ENCODE data around the gene SLC2A1. TPM values are rescaled to one million over a fixed set of nuclear protein-coding genes. Genes with fewer than 3 reads are reported as not detected.

Gene SLC2A1
- total RNA-seq, 1 experiment from 2014 or later: 245 TPM

DNA sequence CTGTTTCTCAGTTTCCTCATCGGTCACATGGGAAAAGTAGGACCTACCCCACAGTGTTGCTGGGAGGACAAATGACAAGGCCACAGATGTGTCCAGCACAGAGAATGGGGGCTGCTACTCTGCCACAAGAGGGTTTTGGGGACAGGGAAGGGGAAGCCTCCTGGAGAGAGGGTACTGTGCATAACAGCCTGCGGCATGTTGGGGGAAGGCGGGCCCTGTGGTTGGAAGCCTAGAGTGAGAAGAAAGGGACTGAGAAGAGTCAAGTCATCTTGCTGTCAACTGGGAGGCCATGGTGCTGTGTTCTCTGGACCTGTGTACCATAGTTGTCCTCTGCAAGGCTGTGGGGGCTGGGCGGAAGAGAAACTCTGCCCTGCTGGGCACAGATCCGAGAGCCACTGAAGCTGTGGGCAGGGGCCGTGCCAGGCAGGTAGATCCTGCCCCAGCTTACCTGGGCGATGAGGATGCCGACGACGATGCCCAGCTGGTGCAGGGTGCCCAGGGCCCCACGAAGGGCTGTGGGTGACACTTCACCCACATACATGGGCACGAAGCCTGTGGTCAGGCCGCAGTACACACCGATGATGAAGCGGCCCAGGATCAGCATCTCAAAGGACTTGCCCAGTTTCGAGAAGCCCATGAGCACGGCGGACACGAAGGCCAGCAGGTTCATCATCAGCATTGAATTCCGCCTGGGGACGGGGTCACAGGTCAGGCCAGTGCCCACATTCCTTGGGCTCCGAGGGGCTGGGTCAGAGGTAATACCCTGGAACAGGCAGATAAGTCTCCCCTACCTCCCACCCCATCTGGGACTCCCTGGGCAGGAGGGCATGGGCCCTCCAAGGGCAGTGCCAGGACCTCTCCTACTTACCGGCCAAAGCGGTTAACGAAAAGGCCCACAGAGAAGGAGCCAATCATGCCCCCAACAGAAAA lies 28.2 kb downstream of the SLC2A1 start:
- H3K9me3 ChIP-seq (ENCODE audit: low read length): no peaks in the 10 kb centered on the region
- H2AFZ ChIP-seq (ENCODE audit: low read length): no peak overlapping the region
- no peak overlapping the region for H3K4me2 ChIP-seq (ENCODE audit: low read length)
- H4K20me1 ChIP-seq (ENCODE audit: low read length): no peaks in the 10 kb centered on the region
- H3K4me3 ChIP-seq (ENCODE audit: low read length): no peak overlapping the region
- no peaks in the 10 kb centered on the region for H3K9me2 ChIP-seq (replicated peaks; ENCODE audit: low read length)
- peaks cover 8% of the 10 kb centered on the region for H3F3A ChIP-seq (ENCODE audit: low read length, unreplicated experiment)
- no peak overlapping the region for H3K9ac ChIP-seq (ENCODE audit: low read length)
- POLR2A ChIA-PET (ENCODE audit: unreplicated experiment): no interaction called here
- H3K27me3 ChIP-seq (ENCODE audit: low read length): no peaks in the 10 kb centered on the region
- H3K79me2 ChIP-seq (ENCODE audit: low read length): peaks cover 48% of the 10 kb centered on the region
- CTCF ChIA-PET: no interaction called here
- TF ChIP-seq EZH2phosphoT487 (IDR thresholded peaks at IDR 0.05; ENCODE audit: borderline replicate concordance, low read length): no peak
- TF ChIP-seq, protein P1, sequence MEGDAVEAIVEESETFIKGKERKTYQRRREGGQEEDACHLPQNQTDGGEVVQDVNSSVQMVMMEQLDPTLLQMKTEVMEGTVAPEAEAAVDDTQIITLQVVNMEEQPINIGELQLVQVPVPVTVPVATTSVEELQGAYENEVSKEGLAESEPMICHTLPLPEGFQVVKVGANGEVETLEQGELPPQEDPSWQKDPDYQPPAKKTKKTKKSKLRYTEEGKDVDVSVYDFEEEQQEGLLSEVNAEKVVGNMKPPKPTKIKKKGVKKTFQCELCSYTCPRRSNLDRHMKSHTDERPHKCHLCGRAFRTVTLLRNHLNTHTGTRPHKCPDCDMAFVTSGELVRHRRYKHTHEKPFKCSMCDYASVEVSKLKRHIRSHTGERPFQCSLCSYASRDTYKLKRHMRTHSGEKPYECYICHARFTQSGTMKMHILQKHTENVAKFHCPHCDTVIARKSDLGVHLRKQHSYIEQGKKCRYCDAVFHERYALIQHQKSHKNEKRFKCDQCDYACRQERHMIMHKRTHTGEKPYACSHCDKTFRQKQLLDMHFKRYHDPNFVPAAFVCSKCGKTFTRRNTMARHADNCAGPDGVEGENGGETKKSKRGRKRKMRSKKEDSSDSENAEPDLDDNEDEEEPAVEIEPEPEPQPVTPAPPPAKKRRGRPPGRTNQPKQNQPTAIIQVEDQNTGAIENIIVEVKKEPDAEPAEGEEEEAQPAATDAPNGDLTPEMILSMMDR (conservative IDR thresholded peaks at IDR 0.05; ENCODE audit: low read depth, low read length): no peak
- no peak for TF ChIP-seq EZH2 (IDR thresholded peaks at IDR 0.05; ENCODE audit: low read length, unreplicated experiment)
- intact Hi-C loops (cut with micrococcal nuclease): no loop called here
- BruUV-seq (replicated peaks): no TSS peak
- ATAC-seq (no peak), DNase-seq (no peak)
- H3K36me3 ChIP-seq (ENCODE audit: low read depth, low read length): peaks cover 89% of the 10 kb centered on the region
- peaks cover 45% of the 10 kb centered on the region for H3K4me1 ChIP-seq (ENCODE audit: insufficient read depth, low read length)
- no peak overlapping the region for H3K27ac ChIP-seq (ENCODE audit: low read length)

DNA sequence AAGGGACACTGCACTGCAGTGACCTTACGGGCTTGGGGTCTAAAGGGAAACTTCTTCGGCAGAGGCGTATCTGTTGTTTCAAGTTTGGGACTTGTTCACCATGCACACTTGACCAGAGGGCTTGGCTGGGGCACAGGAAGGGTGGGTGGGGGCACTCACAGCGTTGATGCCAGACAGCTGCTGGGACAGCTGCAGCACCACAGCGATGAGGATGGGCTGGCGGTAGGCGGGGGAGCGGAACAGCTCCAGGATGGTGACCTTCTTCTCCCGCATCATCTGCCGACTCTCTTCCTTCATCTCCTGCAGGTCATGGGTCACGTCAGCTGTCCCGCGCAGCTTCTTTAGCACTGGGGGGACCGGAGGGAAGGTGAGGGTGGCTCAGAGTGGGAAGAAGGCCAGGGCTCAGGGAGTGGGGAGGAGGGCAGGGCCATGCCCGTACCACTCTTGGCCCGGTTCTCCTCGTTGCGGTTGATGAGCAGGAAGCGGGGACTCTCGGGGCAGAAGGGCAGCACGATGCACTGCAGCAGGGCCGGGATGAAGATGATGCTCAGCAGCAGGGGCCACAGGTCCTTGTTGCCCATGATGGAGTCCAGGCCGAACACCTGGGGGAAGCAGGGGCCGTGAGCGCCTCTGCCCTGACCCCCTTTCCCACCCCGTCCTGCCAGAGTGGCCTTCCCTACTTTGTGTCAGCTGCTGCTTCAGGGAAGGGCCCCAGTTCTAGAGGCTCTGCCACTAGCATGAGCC lies 29.1 kb downstream of the SLC2A1 start:
- Histone ChIP-seq H3K4me3 (ENCODE audit: low read length) (no peak overlapping the region), H2AFZ (ENCODE audit: low read length) (no peak overlapping the region)

More for the DNA sequence above, 29.1 kb downstream of the SLC2A1 start:
- no peaks in the 10 kb centered on the region for H3K9me2 ChIP-seq (replicated peaks; ENCODE audit: low read length)
- H3K9ac ChIP-seq (ENCODE audit: low read length): no peak overlapping the region
- no peak overlapping the region for H3K4me2 ChIP-seq (ENCODE audit: low read length)
- ChIA-PET CTCF (no interaction called here), POLR2A (ENCODE audit: unreplicated experiment) (no interaction called here)
- H3K36me3 ChIP-seq (ENCODE audit: low read depth, low read length): peaks cover 84% of the 10 kb centered on the region
- intact Hi-C loops (cut with micrococcal nuclease): no loop called here
- no peak for ATAC-seq
- peaks cover 40% of the 10 kb centered on the region for H3K79me2 ChIP-seq (ENCODE audit: low read length)
- H3K27ac ChIP-seq (ENCODE audit: low read length): no peak overlapping the region
- TF ChIP-seq EZH2phosphoT487 (IDR thresholded peaks at IDR 0.05; ENCODE audit: borderline replicate concordance, low read length) (no peak), EZH2 (IDR thresholded peaks at IDR 0.05; ENCODE audit: low read length, unreplicated experiment) (no peak)
- TF ChIP-seq, protein P1 (conservative IDR thresholded peaks at IDR 0.05; ENCODE audit: low read depth, low read length): no peak
- peaks cover 14% of the 10 kb centered on the region for H3F3A ChIP-seq (ENCODE audit: low read length, unreplicated experiment)
- no TSS peak for BruUV-seq (replicated peaks)
- H3K27me3 ChIP-seq (ENCODE audit: low read length): no peaks in the 10 kb centered on the region
- no peak for DNase-seq
- no peaks in the 10 kb centered on the region for H4K20me1 ChIP-seq (ENCODE audit: low read length)
- H3K4me1 ChIP-seq (ENCODE audit: insufficient read depth, low read length): peaks cover 47% of the 10 kb centered on the region
- no peaks in the 10 kb centered on the region for H3K9me3 ChIP-seq (ENCODE audit: low read length)
